LNCaP clone FGC (cell line): ENCODE measurements around the gene PHF10.
A peak's percentile ranks its signal among the peaks of the same experiment; 100 is the strongest.
"Not testable (repeated sequence)": the region's sequence is repeated elsewhere in the genome, so short reads cannot be mapped to it uniquely, and the experiment has no call there.

Experiments
- DNase-seq: peaks from one replicate; pipeline ENCODE4 v3.0.0-alpha.2; 2011; ENCODE audit warnings: low read depth
- H3K4me3 ChIP-seq: 2 replicates; pipeline ENCODE4 v1.5.1; 2011; ENCODE audit warnings: mild to moderate bottlenecking, low read depth, low read length, control low read depth
- CTCF ChIP-seq: IDR thresholded peaks from 2 replicates; pipeline ENCODE4 v1.5.1; 2012; ENCODE audit warnings: mild to moderate bottlenecking; ENCODE audit not compliant: control insufficient read depth, insufficient read depth; ENCODE audit errors: extremely low read depth

The PHF10 gene

GRCh38 chr6:169724494-169725124, at the start of gene PHF10:
Gene PHF10, minus strand, starts transcription at chr6:169724500. Its CDS starts 569 bp downstream, at chr6:169723931.
- TF ChIP-seq CTCF, result no peak
- no peak for DNase-seq

GRCh38 chr6:169766921-169767736, 42.8 kb upstream of the PHF10 start:
- no peak for TF ChIP-seq CTCF
- no peak overlapping the region for H3K4me3 ChIP-seq
- no peak for DNase-seq

More at GRCh38 chr6:169724494-169725124, at the start of gene PHF10:
- peak within 1 kb of the TSS; percentile 78 for H3K4me3 ChIP-seq

DNA sequence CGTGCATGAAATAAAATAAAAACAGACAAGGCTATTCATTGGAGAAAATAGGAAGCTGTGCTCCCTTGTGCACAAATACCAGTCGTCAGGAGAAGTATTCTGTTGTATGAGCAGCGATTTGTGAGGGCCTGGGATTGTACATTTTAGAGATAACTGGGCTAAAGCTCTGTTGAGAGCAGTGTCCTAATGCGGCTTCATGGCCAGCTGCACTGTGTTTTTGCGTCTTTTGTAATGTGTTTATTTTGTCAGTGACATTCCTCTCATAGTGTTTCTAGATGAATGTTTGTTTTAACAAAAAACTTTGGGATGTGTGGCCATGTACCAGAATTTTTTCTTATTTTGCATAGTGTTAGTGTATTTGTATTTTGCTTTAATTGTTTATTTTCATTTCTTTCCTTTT, 41.9 kb upstream of the PHF10 start:
- no peak for TF ChIP-seq CTCF
- no peak overlapping the region for H3K4me3 ChIP-seq
- no peak for DNase-seq

GRCh38 chr6:169765789-169766188, 41.5 kb upstream of the PHF10 start:
- not testable (repeated sequence) for DNase-seq, H3K4me3 ChIP-seq

GRCh38 chr6:169763881-169764280, 39.6 kb upstream of the PHF10 start:
- DNase-seq, result no peak
- H3K4me3 ChIP-seq, result no peak overlapping the region
- TF ChIP-seq CTCF, result no peak

GRCh38 chr6:169763308-169763707, 39.0 kb upstream of the PHF10 start:
- H3K4me3 ChIP-seq, result no peak overlapping the region
- peak; percentile 34 for DNase-seq
- no peak for TF ChIP-seq CTCF

DNA sequence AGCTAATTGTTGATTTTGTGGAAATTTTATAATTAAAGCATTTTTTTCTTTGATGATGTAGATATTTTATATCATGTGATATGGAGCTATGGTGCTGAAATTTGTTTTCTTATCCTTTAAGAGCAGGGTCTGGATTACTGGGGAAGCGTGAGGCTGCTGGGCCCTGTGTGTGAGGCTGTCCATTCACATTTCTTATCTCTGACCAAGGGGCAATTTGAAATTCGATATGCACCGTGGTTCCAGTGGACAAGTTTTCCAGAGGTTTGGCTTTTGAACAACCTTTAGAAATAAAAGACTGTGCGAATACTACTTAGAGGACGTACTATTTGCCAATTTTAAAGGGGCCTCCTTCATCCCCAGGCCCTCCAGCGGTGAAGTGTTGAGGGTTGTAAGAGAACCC, 30.9 kb upstream of the PHF10 start:
- no peak for TF ChIP-seq CTCF

More for the DNA sequence above, 30.9 kb upstream of the PHF10 start:
- DNase-seq, result no peak
- H3K4me3 ChIP-seq, result no peak overlapping the region
